GM23248 (cell line): Measurements from ENCODE around the gene NAT8L. TPM values are rescaled to one million over a fixed set of nuclear protein-coding genes. Genes with fewer than 3 reads are reported as not detected.
"Not testable (repeated sequence)": the region's sequence is repeated elsewhere in the genome, so short reads cannot be mapped to it uniquely, and the experiment has no call there.

Experiments used
- DNase-seq: peaks from one replicate; pipeline ENCODE4 v3.0.0-alpha.2; 2015
- H2AFZ ChIP-seq: fragments of 200-600 bp; sonication (generic); 2 replicates; pipeline ENCODE4 v1.6.1; 2016; ENCODE audit warnings: antibody characterized with exemption
- H3F3A ChIP-seq: fragments of 200-600 bp; sonication (generic); 2 replicates; pipeline ENCODE4 v1.6.1; 2016; ENCODE audit warnings: mild to moderate bottlenecking, antibody characterized with exemption, mixed run types; ENCODE audit not compliant: insufficient read depth
- H3K27ac ChIP-seq: fragments of 200-600 bp; sonication (generic); 2 replicates; pipeline ENCODE4 v1.5.1; 2016; ENCODE audit warnings: mild to moderate bottlenecking
- H3K27me3 ChIP-seq: fragments of 200-600 bp; sonication (generic); replicated peaks from 2 replicates; pipeline ENCODE4 v1.6.1; 2016; ENCODE audit warnings: mild to moderate bottlenecking; ENCODE audit not compliant: insufficient read depth
- H3K36me3 ChIP-seq: fragments of 200-600 bp; sonication (generic); 2 replicates; pipeline ENCODE4 v1.6.1; 2016; ENCODE audit warnings: low read depth, mild to moderate bottlenecking
- H3K4me1 ChIP-seq: fragments of 200-600 bp; sonication (generic); 2 replicates; pipeline ENCODE4 v1.6.1; 2016; ENCODE audit warnings: mild to moderate bottlenecking; ENCODE audit not compliant: insufficient read depth
- H3K4me2 ChIP-seq: fragments of 200-600 bp; sonication (generic); one replicate; pipeline ENCODE4 v1.6.1; 2016; ENCODE audit warnings: mild to moderate bottlenecking; ENCODE audit not compliant: unreplicated experiment
- H3K4me3 ChIP-seq: fragments of 200-600 bp; sonication (generic); 2 replicates; pipeline ENCODE4 v1.5.1; 2016; ENCODE audit warnings: mild to moderate bottlenecking
- H3K79me2 ChIP-seq: fragments of 200-600 bp; sonication (generic); 2 replicates; pipeline ENCODE4 v1.6.1; 2016; ENCODE audit warnings: mild to moderate bottlenecking; ENCODE audit not compliant: insufficient read depth
- H3K9ac ChIP-seq: fragments of 200-600 bp; sonication (generic); 2 replicates; pipeline ENCODE4 v1.6.1; 2016; ENCODE audit warnings: mild to moderate bottlenecking
- H3K9me2 ChIP-seq: fragments of 200-600 bp; sonication (generic); 2 replicates; pipeline ENCODE4 v1.6.1; 2016; ENCODE audit warnings: mixed run types, mild to moderate bottlenecking, moderate library complexity; ENCODE audit not compliant: insufficient read depth
- H3K9me3 ChIP-seq: fragments of 200-600 bp; sonication (generic); one replicate; pipeline ENCODE4 v1.6.1; 2017; ENCODE audit warnings: low read depth
- H4K20me1 ChIP-seq: fragments of 200-600 bp; sonication (generic); 2 replicates; pipeline ENCODE4 v1.6.0; 2016; ENCODE audit not compliant: insufficient read depth
- EZH2 ChIP-seq: fragments of 200-600 bp; sonication (generic); IDR thresholded peaks from 2 replicates; pipeline ENCODE4 v1.6.1; 2018; ENCODE audit warnings: antibody characterized with exemption, mild to moderate bottlenecking; ENCODE audit not compliant: insufficient read depth, poor library complexity, severe bottlenecking
- EZH2phosphoT487 ChIP-seq: fragments of 200-600 bp; sonication (generic); IDR thresholded peaks from 2 replicates; pipeline ENCODE4 v1.6.1; 2018; ENCODE audit warnings: antibody characterized with exemption, moderate library complexity, mild to moderate bottlenecking, low read depth; ENCODE audit not compliant: insufficient read depth
- WGBS, 2 experiments: methylation state at CpG; one replicate each; pipeline ENCODE4 v1.1.6; 2015 to 2017; ENCODE audit warnings: low lambda C conversion rate in 2 of 2, low coverage in 1 of 2; ENCODE audit errors: missing lambda C conversion rate in 2 of 2; 5-methylcytosine and 5-hydroxymethylcytosine counted together
- in situ Hi-C: fragments of 300-500 bp; cut with MboI; formaldehyde crosslinking; loops from 2 replicates; pipeline ENCODE4 v1.15.0; 2020
- polyA plus RNA-seq: library from polyadenylated mRNA; unstranded; fragments of >200 nt; fragmentation: Nextera tagmentation; extraction: Ambion mirVana; gene quantifications from 2 replicates; pipeline ENCODE4 v1.2.1, GENCODE V29; 2016
- total RNA-seq: library from RNA; depleted of rRNA; stranded (reverse); fragments of >200 nt; shearing (Covaris generic); gene quantifications from 2 replicates; pipeline ENCODE4 v1.2.3, GENCODE V29; 2014

The NAT8L gene
- total and polyA plus RNA-seq, 2 experiments from 2014 or later, result 0.03 TPM; not detected in 1

DNA sequence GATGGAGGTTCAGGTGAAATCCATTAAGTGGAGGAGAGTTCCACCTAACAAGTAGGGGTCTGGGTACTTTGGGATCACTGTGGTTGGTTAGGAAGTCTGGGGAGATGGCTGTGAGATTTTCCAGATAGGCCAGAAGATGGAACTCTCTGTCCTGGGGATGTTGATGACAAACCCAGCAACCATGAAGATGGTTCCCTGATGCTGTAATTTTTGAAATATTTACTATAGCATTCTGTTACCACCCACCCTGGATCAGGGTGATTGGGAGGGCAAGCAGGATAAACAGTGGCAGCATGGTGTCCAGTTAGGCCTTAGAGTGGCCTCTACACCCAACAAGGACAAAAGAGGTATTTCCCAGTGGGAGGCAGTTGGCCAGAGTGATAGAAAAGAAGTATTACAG is 34.4 kb upstream of the NAT8L start:
- Histone ChIP-seq H3K9me3 (no peaks in the 10 kb centered on the region), H3K79me2 (no peaks in the 10 kb centered on the region), H3K4me2 (no peak overlapping the region), H3K9me2 (no peaks in the 10 kb centered on the region), H3K36me3 (no peaks in the 10 kb centered on the region), H3K4me1 (no peaks in the 10 kb centered on the region), H3K4me3 (no peak overlapping the region), H3F3A (no peaks in the 10 kb centered on the region), H3K27ac (no peak overlapping the region), H3K9ac (no peak overlapping the region), H3K27me3 (peaks cover 15% of the 10 kb centered on the region), H4K20me1 (no peaks in the 10 kb centered on the region), H2AFZ (no peak overlapping the region)
- TF ChIP-seq EZH2phosphoT487 (no peak), EZH2 (no peak)
- in situ Hi-C loops, result no loop called here
- DNase-seq, result no peak

GRCh38 chr4:2025817-2026216 is 33.3 kb upstream of the NAT8L start:
- H3K27me3 ChIP-seq, result peaks cover 22% of the 10 kb centered on the region
- H3K4me2 ChIP-seq, result no peak overlapping the region
- TF ChIP-seq EZH2, result no peak
- no peak for TF ChIP-seq EZH2phosphoT487
- no peak for DNase-seq
- no peaks in the 10 kb centered on the region for H3F3A ChIP-seq
- H3K9me2 ChIP-seq, result no peaks in the 10 kb centered on the region
- H3K9ac ChIP-seq, result no peak overlapping the region
- H3K79me2 ChIP-seq, result no peaks in the 10 kb centered on the region
- no peaks in the 10 kb centered on the region for H3K9me3 ChIP-seq
- H4K20me1 ChIP-seq, result no peaks in the 10 kb centered on the region
- no peak overlapping the region for H3K4me3 ChIP-seq
- H3K4me1 ChIP-seq, result no peaks in the 10 kb centered on the region
- H3K36me3 ChIP-seq, result no peaks in the 10 kb centered on the region
- H2AFZ ChIP-seq, result no peak overlapping the region
- in situ Hi-C loops, result no loop called here
- no peak overlapping the region for H3K27ac ChIP-seq

DNA sequence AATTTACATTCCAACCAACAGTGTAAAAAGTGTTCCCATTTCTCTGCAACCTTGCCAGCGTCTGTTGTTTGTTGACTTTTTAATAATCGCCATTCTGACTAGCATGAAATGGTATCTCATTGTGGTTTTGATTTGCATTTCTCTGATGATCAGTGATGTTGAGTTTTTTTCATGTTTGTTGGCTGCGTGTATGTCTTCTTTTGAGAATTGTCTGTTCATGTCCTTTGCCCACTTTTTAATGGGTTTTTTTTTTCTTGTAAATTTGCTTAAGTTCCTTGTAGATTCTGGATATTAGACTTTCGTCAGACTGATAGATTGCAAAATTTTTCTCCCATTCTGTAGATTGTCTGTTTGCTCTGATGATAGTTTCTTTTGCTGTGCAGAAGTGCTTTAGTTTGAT is 32.0 kb upstream of the NAT8L start:
- in situ Hi-C loops, H3K9me2 ChIP-seq, H3K9ac ChIP-seq, H3F3A ChIP-seq, H3K27ac ChIP-seq, H4K20me1 ChIP-seq, H2AFZ ChIP-seq, H3K79me2 ChIP-seq, H3K36me3 ChIP-seq, DNase-seq, H3K4me3 ChIP-seq, H3K4me1 ChIP-seq, H3K9me3 ChIP-seq, H3K4me2 ChIP-seq: not testable (repeated sequence)
- 56 to 62% methylated on average over 4 of the region's 4 CpGs for WGBS, 2 experiments
- peaks cover 19% of the 10 kb centered on the region for H3K27me3 ChIP-seq

DNA sequence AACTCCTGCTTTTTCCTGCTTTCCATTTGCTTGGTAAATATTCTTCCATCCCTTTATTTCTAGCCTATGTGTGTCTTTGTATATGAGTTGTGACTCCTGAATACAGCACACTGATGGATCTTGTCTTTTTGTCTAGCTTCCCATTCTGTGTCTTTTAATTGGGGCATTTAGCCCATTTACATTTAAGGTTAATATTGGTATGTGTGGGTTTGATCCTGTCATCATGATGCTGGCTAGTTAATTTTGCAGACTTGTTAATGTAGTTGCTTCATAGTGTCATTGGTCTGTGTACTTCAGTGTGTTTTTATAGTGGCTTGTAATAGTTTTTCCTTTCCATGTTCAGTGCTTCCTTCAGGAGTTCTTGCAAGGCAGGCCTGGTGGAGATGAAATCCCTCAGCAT is 28.0 kb upstream of the NAT8L start:
- H3K9ac ChIP-seq, in situ Hi-C loops, H3K4me1 ChIP-seq, H3K9me3 ChIP-seq, H3K27ac ChIP-seq, H4K20me1 ChIP-seq, H3K4me3 ChIP-seq, H3K4me2 ChIP-seq, H3K9me2 ChIP-seq, H3K36me3 ChIP-seq, H3K79me2 ChIP-seq, H3F3A ChIP-seq, DNase-seq, H2AFZ ChIP-seq: not testable (repeated sequence)
- H3K27me3 ChIP-seq, result peaks cover 15% of the 10 kb centered on the region

DNA sequence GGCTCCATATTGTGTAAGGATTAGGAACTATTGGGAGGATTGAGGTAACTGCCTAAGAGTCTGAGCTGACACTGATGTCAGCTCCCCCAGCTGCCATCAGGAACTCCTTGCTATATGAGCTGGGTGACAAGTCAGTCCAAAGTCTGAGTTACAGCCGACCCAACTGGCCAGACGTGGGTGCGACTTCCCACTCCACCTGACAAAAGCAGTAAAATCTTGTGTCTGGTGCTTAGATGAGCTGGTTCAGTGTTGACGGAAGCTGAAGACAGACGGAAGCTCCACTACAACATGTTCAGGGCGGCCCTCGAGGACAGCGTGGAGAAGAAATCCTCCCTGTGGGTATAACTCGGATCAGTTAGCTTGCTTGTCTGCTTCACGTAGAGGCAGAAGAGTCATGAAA is 22.8 kb upstream of the NAT8L start:
- H3K9me2 ChIP-seq, result no peaks in the 10 kb centered on the region
- no peaks in the 10 kb centered on the region for H3K9me3 ChIP-seq
- H2AFZ ChIP-seq, result no peak overlapping the region
- 67 to 69% methylated on average over 10 of the region's 10 CpGs for WGBS, 2 experiments
- H3K27ac ChIP-seq, result no peak overlapping the region
- no peaks in the 10 kb centered on the region for H3K36me3 ChIP-seq
- no peak overlapping the region for H3K9ac ChIP-seq
- no peak overlapping the region for H3K4me3 ChIP-seq
- no peaks in the 10 kb centered on the region for H3K79me2 ChIP-seq
- H4K20me1 ChIP-seq, result no peaks in the 10 kb centered on the region
- no peaks in the 10 kb centered on the region for H3F3A ChIP-seq
- H3K4me2 ChIP-seq, result no peak overlapping the region
- in situ Hi-C loops, result no loop called here
- H3K27me3 ChIP-seq, result peaks cover 8% of the 10 kb centered on the region; the same call in 1 of the 2 replicates
- no peak for DNase-seq
- TF ChIP-seq EZH2 (no peak), EZH2phosphoT487 (no peak)
- H3K4me1 ChIP-seq, result no peaks in the 10 kb centered on the region
